ENCODE measurements around the gene UQCRC2.

DNA sequence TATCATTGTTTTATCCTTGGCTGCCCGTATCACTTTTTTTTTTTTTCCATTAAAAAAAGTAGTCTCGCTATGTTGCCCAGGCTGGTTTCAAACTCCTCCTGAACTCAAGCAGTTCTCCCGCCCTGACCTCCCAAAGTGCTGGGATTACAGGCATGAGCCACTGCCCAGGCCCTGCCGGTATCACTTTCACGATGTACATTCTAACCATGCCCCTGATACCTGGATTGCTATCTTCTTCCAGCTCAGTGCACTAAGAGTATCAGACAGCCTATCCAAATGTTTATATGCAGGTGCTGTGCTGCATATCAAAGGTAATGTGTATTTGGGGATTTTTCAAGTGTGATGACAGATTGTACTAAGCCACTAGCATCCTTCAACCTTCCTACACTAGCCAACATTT, 69.0 kb downstream of the UQCRC2 start:
- TF ChIP-seq, protein P1, sequence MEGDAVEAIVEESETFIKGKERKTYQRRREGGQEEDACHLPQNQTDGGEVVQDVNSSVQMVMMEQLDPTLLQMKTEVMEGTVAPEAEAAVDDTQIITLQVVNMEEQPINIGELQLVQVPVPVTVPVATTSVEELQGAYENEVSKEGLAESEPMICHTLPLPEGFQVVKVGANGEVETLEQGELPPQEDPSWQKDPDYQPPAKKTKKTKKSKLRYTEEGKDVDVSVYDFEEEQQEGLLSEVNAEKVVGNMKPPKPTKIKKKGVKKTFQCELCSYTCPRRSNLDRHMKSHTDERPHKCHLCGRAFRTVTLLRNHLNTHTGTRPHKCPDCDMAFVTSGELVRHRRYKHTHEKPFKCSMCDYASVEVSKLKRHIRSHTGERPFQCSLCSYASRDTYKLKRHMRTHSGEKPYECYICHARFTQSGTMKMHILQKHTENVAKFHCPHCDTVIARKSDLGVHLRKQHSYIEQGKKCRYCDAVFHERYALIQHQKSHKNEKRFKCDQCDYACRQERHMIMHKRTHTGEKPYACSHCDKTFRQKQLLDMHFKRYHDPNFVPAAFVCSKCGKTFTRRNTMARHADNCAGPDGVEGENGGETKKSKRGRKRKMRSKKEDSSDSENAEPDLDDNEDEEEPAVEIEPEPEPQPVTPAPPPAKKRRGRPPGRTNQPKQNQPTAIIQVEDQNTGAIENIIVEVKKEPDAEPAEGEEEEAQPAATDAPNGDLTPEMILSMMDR (conservative IDR thresholded peaks at IDR 0.05): no peak
- no peak for TF ChIP-seq EZH2 (IDR thresholded peaks at IDR 0.05; ENCODE audit: low read depth)

Measured in PC-9 (cell line).